SK-N-MC (cell line): ENCODE data around the gene LRCOL1.

ENCODE experiments used
- DNase-seq: peaks from one replicate; pipeline ENCODE4 v3.0.0-alpha.2; 2011; ENCODE audit warnings: low read depth, low spot score
- H3K27ac ChIP-seq: fragments of 200-600 bp; sonication (generic); 2 replicates; pipeline ENCODE4 v1.5.1; 2016; ENCODE audit warnings: mixed run types
- H3K36me3 ChIP-seq: fragments of 200-600 bp; sonication (generic); 2 replicates; pipeline ENCODE4 v1.6.1; 2017; ENCODE audit warnings: antibody characterized with exemption, low read length, mixed read lengths; ENCODE audit not compliant: insufficient read depth
- H3K4me3 ChIP-seq: fragments of 200-600 bp; sonication (generic); 2 replicates; pipeline ENCODE4 v1.5.1; 2016
- H3K9ac ChIP-seq: fragments of 200-600 bp; sonication (generic); 2 replicates; pipeline ENCODE4 v1.8.0; 2017; ENCODE audit warnings: mixed run types, mixed read lengths; ENCODE audit not compliant: insufficient read length
- H3K9me3 ChIP-seq: fragments of 200-600 bp; sonication (generic); 2 replicates; pipeline ENCODE4 v1.6.1; 2017; ENCODE audit warnings: low read depth, mild to moderate bottlenecking, antibody characterized with exemption, low read length, moderate library complexity, mixed read lengths
- EZH2 ChIP-seq: fragments of 200-600 bp; sonication (generic); IDR thresholded peaks from one replicate; pipeline ENCODE4 v1.6.1; 2017; ENCODE audit warnings: antibody characterized with exemption
- FOXP2 ChIP-seq: optimal IDR thresholded peaks from 2 replicates; pipeline ENCODE3; 2011; ENCODE audit warnings: mild to moderate bottlenecking, moderate library complexity; ENCODE audit not compliant: insufficient read depth; ENCODE audit errors: extremely low read length, control extremely low read depth
- POLR2AphosphoS5 ChIP-seq: IDR thresholded peaks from 2 replicates; pipeline ENCODE4 v1.6.1; 2012; ENCODE audit warnings: mild to moderate bottlenecking, low read depth, low read length, borderline replicate concordance

Gene LRCOL1

GRCh38 chr12:132610051-132610759 lies at the start of gene LRCOL1:
Gene LRCOL1 (minus strand): TSS chr12:132610582. CDS start chr12:132606251, 4,331 bp downstream.
- TF ChIP-seq FOXP2: no peak
- no peak for TF ChIP-seq EZH2
- no peak for TF ChIP-seq POLR2AphosphoS5
- Histone ChIP-seq H3K36me3 (no peaks in the 10 kb centered on the region), H3K27ac (no peak within 1 kb of the TSS), H3K9me3 (no peaks in the 10 kb centered on the region), H3K9ac (no peak within 1 kb of the TSS), H3K4me3 (no peak within 1 kb of the TSS)
- no peak for DNase-seq

- H3K27ac ChIP-seq: no peak overlapping the region
- H3K36me3 ChIP-seq: peaks cover 98% of the 10 kb centered on the region
Observed at GRCh38 chr12:132660052-132660451, 49.7 kb upstream of the LRCOL1 start.

GRCh38 chr12:132659146-132659545 lies 48.8 kb upstream of the LRCOL1 start:
- no peak for TF ChIP-seq EZH2
- TF ChIP-seq FOXP2: no peak
- no peak for TF ChIP-seq POLR2AphosphoS5
- Histone ChIP-seq H3K9ac (no peak overlapping the region), H3K9me3 (no peaks in the 10 kb centered on the region), H3K27ac (no peak overlapping the region), H3K4me3 (no peak overlapping the region), H3K36me3 (peaks cover 98% of the 10 kb centered on the region)
- no peak for DNase-seq

More at GRCh38 chr12:132660052-132660451, 49.7 kb upstream of the LRCOL1 start:
- Histone ChIP-seq H3K9ac (no peak overlapping the region), H3K4me3 (no peak overlapping the region), H3K9me3 (no peaks in the 10 kb centered on the region)
- TF ChIP-seq POLR2AphosphoS5: no peak
- no peak for TF ChIP-seq FOXP2
- TF ChIP-seq EZH2: no peak
- no peak for DNase-seq

GRCh38 chr12:132658149-132658894 lies 47.9 kb upstream of the LRCOL1 start:
- no peak for DNase-seq
- Histone ChIP-seq H3K4me3 (no peak overlapping the region), H3K27ac (no peak overlapping the region), H3K36me3 (peaks cover 98% of the 10 kb centered on the region), H3K9me3 (no peaks in the 10 kb centered on the region), H3K9ac (no peak overlapping the region)
- TF ChIP-seq POLR2AphosphoS5: no peak
- TF ChIP-seq FOXP2: no peak
- no peak for TF ChIP-seq EZH2

GRCh38 chr12:132657004-132657727 lies 46.8 kb upstream of the LRCOL1 start:
- no peak for DNase-seq
- Histone ChIP-seq H3K9me3 (no peaks in the 10 kb centered on the region), H3K4me3 (no peak overlapping the region), H3K27ac (no peak overlapping the region), H3K9ac (no peak overlapping the region), H3K36me3 (peaks cover 98% of the 10 kb centered on the region)
- TF ChIP-seq POLR2AphosphoS5 (no peak), EZH2 (no peak), FOXP2 (no peak)

GRCh38 chr12:132653567-132654290 lies 43.3 kb upstream of the LRCOL1 start:
- H3K9me3 ChIP-seq: no peaks in the 10 kb centered on the region
- no peak overlapping the region for H3K27ac ChIP-seq
- peaks cover 97% of the 10 kb centered on the region for H3K36me3 ChIP-seq
- DNase-seq: no peak
- no peak overlapping the region for H3K4me3 ChIP-seq
- TF ChIP-seq POLR2AphosphoS5 (no peak), EZH2 (no peak), FOXP2 (no peak)
- H3K9ac ChIP-seq: no peak overlapping the region

- no peak overlapping the region for H3K4me3 ChIP-seq
- no peaks in the 10 kb centered on the region for H3K9me3 ChIP-seq
- H3K27ac ChIP-seq: no peak overlapping the region
- TF ChIP-seq EZH2 (no peak), FOXP2 (no peak)
- no peak overlapping the region for H3K9ac ChIP-seq
- H3K36me3 ChIP-seq: peaks cover 95% of the 10 kb centered on the region
- no peak for DNase-seq
Observed at GRCh38 chr12:132651444-132652100, 41.2 kb upstream of the LRCOL1 start.
